ENCODE data around the gene DUS1L.
"Not testable (repeated sequence)": the region's sequence is repeated elsewhere in the genome, so short reads cannot be mapped to it uniquely, and the experiment has no call there.

The DUS1L gene

DNA sequence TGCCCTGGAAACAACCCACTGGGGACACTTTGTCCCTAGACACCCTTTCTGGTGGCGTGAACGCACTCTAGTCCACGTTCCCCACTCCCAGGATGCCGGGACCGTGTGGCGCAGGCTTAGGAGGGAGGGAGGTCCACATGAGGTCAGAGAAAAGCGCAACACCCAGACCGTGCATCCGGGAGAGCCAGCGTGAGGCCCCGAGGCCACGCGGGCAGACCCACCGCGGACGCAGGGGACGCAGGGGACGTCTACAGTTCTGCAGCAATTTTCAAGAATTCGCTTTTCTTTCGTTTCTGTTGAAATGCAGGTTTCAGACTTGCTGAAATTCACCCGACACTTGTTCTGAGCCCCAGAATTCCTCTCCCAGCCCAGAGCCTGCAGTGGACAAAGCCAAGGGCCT lies 18.7 kb downstream of the DUS1L start:
- no peaks in the 10 kb centered on the region for H3K36me3 ChIP-seq (ENCODE audit: control insufficient read depth, insufficient read depth, low read length)
- H3K9me3 ChIP-seq (ENCODE audit: control insufficient read depth, low read length) = no peaks in the 10 kb centered on the region
- no peak overlapping the region for H3K4me3 ChIP-seq (ENCODE audit: low read length)
- no peaks in the 10 kb centered on the region for H3K27me3 ChIP-seq (ENCODE audit: control insufficient read depth, insufficient read depth, low read length)
- no peak overlapping the region for H3K9ac ChIP-seq (ENCODE audit: low read length)
- H3K4me1 ChIP-seq (ENCODE audit: control insufficient read depth, insufficient read depth, low read length) = peaks cover 10% of the 10 kb centered on the region

DNA sequence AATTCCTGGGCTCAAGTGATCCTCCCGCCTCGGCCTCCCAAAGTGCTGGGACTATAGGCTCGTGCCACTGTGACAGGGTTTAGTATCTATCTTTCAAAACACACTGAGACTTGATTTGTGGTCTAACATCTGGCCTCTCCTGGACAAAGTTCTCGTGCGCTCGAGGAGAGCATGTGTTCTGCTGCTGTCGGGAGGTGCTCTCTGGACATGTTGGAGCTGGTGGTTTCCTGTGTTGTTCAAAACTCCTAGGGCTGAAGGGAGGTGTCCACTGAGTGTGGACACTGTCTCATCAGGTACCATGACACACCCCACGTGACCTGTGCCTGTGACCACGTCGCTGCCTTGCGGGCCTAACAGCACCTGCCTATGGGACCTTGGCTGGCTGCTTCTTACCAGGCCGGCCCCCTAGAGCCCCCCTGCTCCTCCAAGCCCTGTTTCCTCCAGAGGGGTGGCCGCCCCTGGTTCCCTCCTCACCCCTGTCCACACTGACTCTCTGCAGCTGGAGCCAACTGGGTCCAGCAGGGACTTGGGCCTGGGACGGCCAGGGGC lies 19.6 kb downstream of the DUS1L start:
- H3K9ac ChIP-seq (ENCODE audit: low read length) = no peak overlapping the region
- no peaks in the 10 kb centered on the region for H3K36me3 ChIP-seq (ENCODE audit: control insufficient read depth, insufficient read depth, low read length)
- H3K4me1 ChIP-seq (ENCODE audit: control insufficient read depth, insufficient read depth, low read length) = peaks cover 10% of the 10 kb centered on the region
- H3K9me3 ChIP-seq (ENCODE audit: control insufficient read depth, low read length) = no peaks in the 10 kb centered on the region
- H3K4me3 ChIP-seq (ENCODE audit: low read length) = no peak overlapping the region
- H3K27me3 ChIP-seq (ENCODE audit: control insufficient read depth, insufficient read depth, low read length) = no peaks in the 10 kb centered on the region

DNA sequence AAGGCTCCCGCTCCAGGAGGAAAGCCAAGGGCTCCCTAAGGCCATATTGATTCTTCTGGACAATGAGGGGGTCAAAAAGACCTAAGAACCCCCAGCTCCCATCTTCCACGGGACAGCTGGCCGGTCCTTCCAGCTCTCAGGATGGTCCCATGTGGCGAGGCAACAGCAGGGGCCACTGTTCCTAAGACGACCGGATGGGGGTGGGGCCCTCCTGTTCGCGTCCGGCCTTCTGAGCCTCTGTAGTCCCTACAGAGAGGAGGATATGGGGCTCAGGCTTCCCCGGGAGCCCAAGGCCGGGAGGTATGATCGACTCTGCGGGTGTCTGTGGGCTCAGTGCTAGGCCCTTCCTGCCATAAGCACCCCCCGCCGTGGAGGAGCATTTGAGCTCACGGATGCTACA lies 22.1 kb downstream of the DUS1L start:
- no peaks in the 10 kb centered on the region for H3K36me3 ChIP-seq (ENCODE audit: control insufficient read depth, insufficient read depth, low read length)
- no peak overlapping the region for H3K4me3 ChIP-seq (ENCODE audit: low read length)
- no peaks in the 10 kb centered on the region for H3K9me3 ChIP-seq (ENCODE audit: control insufficient read depth, low read length)
- no peaks in the 10 kb centered on the region for H3K27me3 ChIP-seq (ENCODE audit: control insufficient read depth, insufficient read depth, low read length)
- no peak overlapping the region for H3K9ac ChIP-seq (ENCODE audit: low read length)
- H3K4me1 ChIP-seq (ENCODE audit: control insufficient read depth, insufficient read depth, low read length) = no peaks in the 10 kb centered on the region

DNA sequence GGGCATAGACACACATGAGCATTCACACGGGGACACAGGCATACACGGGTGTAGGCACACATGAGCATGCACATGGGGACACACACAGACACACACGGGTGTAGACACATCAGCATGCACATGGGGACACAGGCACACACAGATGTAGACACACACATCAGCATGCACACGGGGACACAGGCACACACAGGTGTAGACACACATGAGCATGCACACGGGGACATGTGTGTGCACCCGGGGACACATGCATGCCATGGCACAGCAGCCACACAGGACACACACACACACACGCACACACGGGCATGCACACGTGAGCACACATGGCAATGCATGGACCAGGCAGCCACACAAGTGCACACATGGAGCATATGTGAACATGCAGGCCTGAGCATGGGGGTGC lies 23.0 kb downstream of the DUS1L start:
- no peaks in the 10 kb centered on the region for H3K36me3 ChIP-seq (ENCODE audit: control insufficient read depth, insufficient read depth, low read length)
- no peaks in the 10 kb centered on the region for H3K9me3 ChIP-seq (ENCODE audit: control insufficient read depth, low read length)
- H3K4me1 ChIP-seq (ENCODE audit: control insufficient read depth, insufficient read depth, low read length) = no peaks in the 10 kb centered on the region
- no peaks in the 10 kb centered on the region for H3K27me3 ChIP-seq (ENCODE audit: control insufficient read depth, insufficient read depth, low read length)
- no peak overlapping the region for H3K4me3 ChIP-seq (ENCODE audit: low read length)
- no peak overlapping the region for H3K9ac ChIP-seq (ENCODE audit: low read length)

DNA sequence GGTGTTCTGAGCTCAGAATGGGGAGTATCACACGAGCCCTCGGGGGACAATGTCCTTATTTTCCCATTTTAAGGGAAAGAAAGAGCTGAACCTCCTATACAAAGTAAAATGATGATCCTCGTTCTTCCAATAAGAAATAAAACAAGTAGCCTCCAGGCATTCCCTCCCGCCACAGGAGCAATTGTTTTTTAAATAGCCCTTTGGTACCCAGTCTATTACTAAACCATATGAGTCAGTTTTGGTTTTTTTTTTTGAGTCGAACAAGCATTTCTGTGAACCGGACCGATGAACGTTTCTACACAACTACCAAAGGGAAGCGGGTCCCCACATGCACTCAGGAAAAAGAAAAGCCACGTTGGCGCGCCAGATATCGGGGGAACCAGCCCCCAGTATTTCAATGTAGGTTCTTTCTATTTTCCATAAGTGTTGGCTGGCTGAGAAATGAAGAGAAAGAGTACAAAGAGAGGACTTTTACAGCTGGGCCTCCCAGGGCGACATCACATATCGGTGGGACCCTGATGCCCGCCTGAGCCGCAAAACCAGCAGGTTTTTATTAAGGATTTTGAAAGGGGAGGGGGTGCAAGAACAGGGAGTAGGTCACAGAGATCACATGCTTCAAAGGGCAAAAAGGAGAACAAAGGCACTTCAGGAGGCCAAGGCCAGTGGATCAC lies 24.3 kb downstream of the DUS1L start:
- no peaks in the 10 kb centered on the region for H3K36me3 ChIP-seq (ENCODE audit: control insufficient read depth, insufficient read depth, low read length)

DNA sequence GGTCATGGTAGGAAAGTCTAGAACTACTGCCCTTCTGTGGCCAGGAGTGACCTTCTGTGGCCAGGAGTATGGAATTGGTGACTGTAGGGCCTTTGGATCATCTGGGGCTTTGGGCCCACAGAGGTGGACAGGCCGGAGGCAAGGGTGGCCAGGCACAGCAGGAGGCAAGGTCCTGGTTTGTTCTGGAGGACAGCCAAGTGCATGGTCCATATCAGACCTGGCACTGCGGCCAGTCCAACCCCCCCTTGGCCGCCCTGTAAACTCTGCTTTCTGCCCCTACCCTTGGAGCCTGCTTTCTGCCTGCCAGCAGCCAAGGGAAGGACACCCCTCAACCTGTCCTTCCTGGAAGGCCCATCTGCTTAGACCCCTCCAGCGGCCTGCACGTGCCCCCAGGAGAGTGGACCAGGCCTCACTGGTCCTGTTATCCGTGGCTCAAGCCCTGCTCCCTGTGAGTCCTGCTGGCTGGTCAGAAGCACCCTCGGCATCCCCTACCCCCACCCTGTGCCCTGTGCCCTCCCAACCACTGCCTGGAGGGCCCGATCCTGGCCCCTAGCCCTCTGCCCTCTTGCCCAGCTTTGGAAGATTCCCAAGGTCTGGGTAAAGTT lies 25.8 kb downstream of the DUS1L start:
- H3K27me3 ChIP-seq (ENCODE audit: control insufficient read depth, insufficient read depth, low read length) = no peaks in the 10 kb centered on the region

More for the DNA sequence above, 24.3 kb downstream of the DUS1L start:
- H3K4me3 ChIP-seq (ENCODE audit: low read length) = no peak overlapping the region
- H3K27me3 ChIP-seq (ENCODE audit: control insufficient read depth, insufficient read depth, low read length) = no peaks in the 10 kb centered on the region
- no peaks in the 10 kb centered on the region for H3K9me3 ChIP-seq (ENCODE audit: control insufficient read depth, low read length)
- H3K4me1 ChIP-seq (ENCODE audit: control insufficient read depth, insufficient read depth, low read length) = peaks cover 7% of the 10 kb centered on the region
- no peak overlapping the region for H3K9ac ChIP-seq (ENCODE audit: low read length)

DNA sequence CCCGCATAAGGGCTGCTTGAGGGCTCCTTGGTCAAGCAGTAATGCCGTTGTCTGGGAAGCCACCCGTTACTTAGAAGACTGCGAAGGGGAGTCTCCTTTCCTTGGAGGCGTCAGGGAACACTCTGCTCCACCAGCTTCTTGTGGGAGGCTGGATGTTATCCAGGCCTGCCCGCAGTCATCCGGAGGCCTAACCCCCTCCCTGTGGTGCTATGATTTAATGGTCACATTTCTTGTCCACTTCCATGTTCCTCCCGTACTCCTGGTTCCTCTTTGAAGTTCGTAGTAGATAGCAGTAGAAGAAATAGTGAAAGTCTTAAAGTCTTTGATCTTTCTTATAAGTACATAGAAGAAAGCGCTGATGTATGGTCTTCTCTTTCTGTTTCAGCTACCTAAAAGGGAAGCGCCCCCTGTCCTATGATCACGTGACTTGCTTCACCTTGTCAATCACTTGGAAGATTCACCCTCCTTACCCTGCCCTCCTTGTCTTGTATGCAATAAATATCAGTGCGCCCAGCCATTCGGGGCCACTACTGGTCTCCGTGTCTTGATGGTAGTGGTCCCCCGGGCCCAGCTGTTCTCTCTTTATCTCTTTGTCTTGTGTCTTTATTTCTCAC lies 26.7 kb downstream of the DUS1L start:
- not testable (repeated sequence) for H3K4me3 ChIP-seq (ENCODE audit: low read length); H3K9me3 ChIP-seq (ENCODE audit: control insufficient read depth, low read length); H3K36me3 ChIP-seq (ENCODE audit: control insufficient read depth, insufficient read depth, low read length); H3K9ac ChIP-seq (ENCODE audit: low read length); H3K27me3 ChIP-seq (ENCODE audit: control insufficient read depth, insufficient read depth, low read length)
- peaks cover 13% of the 10 kb centered on the region for H3K4me1 ChIP-seq (ENCODE audit: control insufficient read depth, insufficient read depth, low read length)

More for the DNA sequence above, 25.8 kb downstream of the DUS1L start:
- no peaks in the 10 kb centered on the region for H3K36me3 ChIP-seq (ENCODE audit: control insufficient read depth, insufficient read depth, low read length)
- H3K9me3 ChIP-seq (ENCODE audit: control insufficient read depth, low read length) = no peaks in the 10 kb centered on the region
- H3K4me3 ChIP-seq (ENCODE audit: low read length) = no peak overlapping the region
- H3K9ac ChIP-seq (ENCODE audit: low read length) = no peak overlapping the region
- H3K4me1 ChIP-seq (ENCODE audit: control insufficient read depth, insufficient read depth, low read length) = peaks cover 13% of the 10 kb centered on the region

DNA sequence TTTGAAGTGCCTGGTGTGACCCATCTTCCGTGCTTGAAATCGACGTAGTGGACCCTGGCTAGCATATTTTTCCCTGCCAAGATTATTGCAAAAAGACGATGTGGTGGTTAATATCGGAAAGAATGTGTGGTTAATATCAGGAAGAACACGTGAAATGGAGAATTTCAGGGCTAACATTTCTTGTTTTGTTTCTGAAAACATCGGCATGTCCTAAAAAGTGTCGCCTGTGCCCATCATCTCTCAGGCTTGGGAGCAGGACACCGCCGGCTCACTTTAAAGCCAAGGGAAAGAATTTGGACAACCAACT lies 27.8 kb downstream of the DUS1L start:
- no peaks in the 10 kb centered on the region for H3K27me3 ChIP-seq (ENCODE audit: control insufficient read depth, insufficient read depth, low read length)
- H3K4me1 ChIP-seq (ENCODE audit: control insufficient read depth, insufficient read depth, low read length) = peaks cover 13% of the 10 kb centered on the region
- H3K9me3 ChIP-seq (ENCODE audit: control insufficient read depth, low read length) = no peaks in the 10 kb centered on the region
- H3K4me3 ChIP-seq (ENCODE audit: low read length) = no peak overlapping the region
- peak overlapping the region; percentile 78 for H3K9ac ChIP-seq (ENCODE audit: low read length)
- H3K36me3 ChIP-seq (ENCODE audit: control insufficient read depth, insufficient read depth, low read length) = no peaks in the 10 kb centered on the region

DNA sequence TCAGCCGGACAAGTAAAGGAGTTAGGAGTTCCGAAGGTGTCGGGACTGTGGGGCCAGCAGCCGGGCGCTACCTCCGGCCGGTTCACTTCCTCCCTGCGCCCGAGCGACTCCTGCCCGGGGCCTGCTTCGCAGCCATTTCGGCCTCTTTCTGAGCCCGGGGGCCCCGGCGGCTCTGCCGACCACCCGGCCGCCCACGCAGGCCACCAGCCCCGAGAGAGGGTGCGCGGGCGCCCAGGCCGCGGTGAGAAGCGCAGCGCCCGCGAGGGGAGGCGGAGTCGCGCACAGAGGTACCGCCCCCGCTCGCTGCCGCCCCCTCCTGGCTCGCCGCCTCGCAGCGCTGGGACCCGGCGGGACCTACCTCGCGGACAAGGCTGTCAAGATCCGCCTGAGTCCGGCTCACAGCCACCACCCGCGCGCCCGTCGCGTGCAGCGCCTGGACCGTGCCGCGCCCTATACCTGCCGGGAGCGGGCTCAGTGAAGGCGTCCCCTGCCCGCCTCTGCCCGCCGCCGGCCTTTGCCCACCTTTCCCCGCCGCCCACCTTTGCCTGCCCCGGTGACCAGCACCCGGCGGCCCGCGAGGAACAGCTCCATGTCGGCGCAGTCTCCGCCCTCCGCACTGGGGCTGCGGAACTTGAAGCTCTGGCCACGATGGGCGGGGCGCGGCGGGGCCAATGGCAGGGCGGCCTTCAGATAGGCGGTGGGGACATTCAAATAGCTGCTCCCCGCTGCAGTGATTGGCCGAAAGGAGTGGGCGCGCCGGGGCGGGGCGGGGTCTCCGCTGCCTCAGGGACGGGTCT lies 28.3 kb downstream of the DUS1L start, which contains the start of gene DCXR:
TSS of gene DCXR (minus strand) at position 606 of the 797 bp plus-strand sequence. CDS start at position 591, 15 bp downstream.
- Histone ChIP-seq H3K9me3 (ENCODE audit: control insufficient read depth, low read length) (no peaks in the 10 kb centered on the region), H3K36me3 (ENCODE audit: control insufficient read depth, insufficient read depth, low read length) (no peaks in the 10 kb centered on the region), H3K4me1 (ENCODE audit: control insufficient read depth, insufficient read depth, low read length) (peaks cover 15% of the 10 kb centered on the region), H3K4me3 (ENCODE audit: low read length) (peak within 1 kb of the TSS; percentile 69), H3K27me3 (ENCODE audit: control insufficient read depth, insufficient read depth, low read length) (no peaks in the 10 kb centered on the region), H3K9ac (ENCODE audit: low read length) (peak within 1 kb of the TSS; percentile 78)

DNA sequence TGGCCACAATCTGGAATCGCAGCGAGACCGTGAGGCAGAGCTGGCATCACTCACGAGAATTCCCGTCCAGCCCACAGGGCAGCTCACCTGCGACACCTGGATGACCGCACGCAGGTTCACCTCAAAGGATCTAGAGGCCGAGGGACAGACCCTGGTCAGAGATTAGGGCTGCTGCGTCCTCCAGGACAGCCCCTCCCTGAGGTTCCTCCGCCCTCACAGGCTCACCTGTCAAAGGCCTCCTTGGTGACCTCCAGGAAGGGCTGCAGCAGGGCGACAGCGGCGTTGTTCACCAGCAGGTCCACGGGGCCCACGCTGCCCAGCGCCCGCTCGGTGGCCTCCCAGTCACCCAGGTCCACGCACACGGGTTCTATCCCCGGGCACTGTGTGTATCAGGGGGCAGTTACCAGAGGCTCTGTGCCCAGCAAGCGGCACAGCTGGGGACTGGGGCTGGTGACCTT lies 28.9 kb downstream of the DUS1L start:
- peak overlapping the region; percentile 69 for H3K4me3 ChIP-seq (ENCODE audit: low read length)

DNA sequence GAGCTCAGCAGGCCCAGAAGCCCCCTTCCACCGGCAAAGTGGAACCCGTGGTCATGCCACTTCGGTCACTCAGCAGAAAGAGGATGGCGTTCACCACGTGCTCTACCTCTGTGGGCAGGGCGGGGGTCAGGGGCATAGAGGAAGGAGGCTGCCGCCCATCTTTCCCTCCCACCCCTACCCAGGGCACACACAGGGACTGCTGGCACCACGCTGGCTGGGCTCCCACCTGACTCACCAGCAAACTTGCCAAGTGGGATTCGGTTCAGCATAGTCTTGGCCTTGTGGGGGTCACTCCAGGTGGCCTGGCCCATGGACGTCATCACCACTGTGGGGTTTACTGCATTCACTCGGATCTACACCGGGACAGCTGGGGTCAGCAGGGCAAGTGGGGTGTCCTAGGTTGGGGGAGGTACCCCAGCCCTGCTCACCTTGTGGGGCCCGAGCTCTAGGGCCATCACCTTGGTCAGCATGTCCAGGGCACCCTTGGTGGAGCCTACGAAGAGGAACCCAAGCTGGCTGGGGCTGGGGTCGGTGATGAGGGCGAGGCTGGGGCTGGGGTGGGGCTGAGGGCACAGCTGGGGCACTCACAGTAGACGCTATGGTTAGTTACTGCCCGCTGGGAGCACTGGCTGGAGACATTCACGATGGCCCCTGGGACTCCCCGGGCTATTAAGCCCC lies 29.5 kb downstream of the DUS1L start:
- H3K4me3 ChIP-seq (ENCODE audit: low read length) = no peak overlapping the region
- peak overlapping the region; percentile 78 for H3K9ac ChIP-seq (ENCODE audit: low read length)
- H3K4me1 ChIP-seq (ENCODE audit: control insufficient read depth, insufficient read depth, low read length) = peaks cover 19% of the 10 kb centered on the region
- H3K27me3 ChIP-seq (ENCODE audit: control insufficient read depth, insufficient read depth, low read length) = no peaks in the 10 kb centered on the region
- no peaks in the 10 kb centered on the region for H3K36me3 ChIP-seq (ENCODE audit: control insufficient read depth, insufficient read depth, low read length)
- H3K9me3 ChIP-seq (ENCODE audit: control insufficient read depth, low read length) = no peaks in the 10 kb centered on the region

More for the DNA sequence above, 28.9 kb downstream of the DUS1L start:
- Histone ChIP-seq H3K27me3 (ENCODE audit: control insufficient read depth, insufficient read depth, low read length) (no peaks in the 10 kb centered on the region), H3K4me1 (ENCODE audit: control insufficient read depth, insufficient read depth, low read length) (peaks cover 19% of the 10 kb centered on the region), H3K36me3 (ENCODE audit: control insufficient read depth, insufficient read depth, low read length) (no peaks in the 10 kb centered on the region), H3K9ac (ENCODE audit: low read length) (peak overlapping the region; percentile 78), H3K9me3 (ENCODE audit: control insufficient read depth, low read length) (no peaks in the 10 kb centered on the region)
